Suprapubic skin (tissue), 4 donors: Measurements from ENCODE around the gene CLEC5A. TPM values are rescaled to one million over a fixed set of nuclear protein-coding genes. Genes with fewer than 3 reads are reported as not detected.

Experiments
- DNase-seq, 2 donors: peaks; one replicate each; pipeline ENCODE4 v3.0.0-alpha.2; 2019; ENCODE audit warnings: low spot score in 2 of 2
- H3K27ac ChIP-seq: fragments of 200-600 bp; sonication (generic); one replicate; pipeline ENCODE4 v1.5.1; 2019
- H3K27me3 ChIP-seq: fragments of 200-600 bp; sonication (generic); one replicate; pipeline ENCODE4 v1.5.1; 2019
- H3K36me3 ChIP-seq: fragments of 200-600 bp; sonication (generic); one replicate; pipeline ENCODE4 v1.5.1; 2019
- H3K4me1 ChIP-seq: fragments of 200-600 bp; sonication (generic); one replicate; pipeline ENCODE4 v1.5.1; 2019
- H3K4me3 ChIP-seq: fragments of 200-600 bp; sonication (generic); one replicate; pipeline ENCODE4 v1.5.1; 2019; ENCODE audit warnings: mild to moderate bottlenecking
- H3K9me3 ChIP-seq: fragments of 200-600 bp; sonication (generic); one replicate; pipeline ENCODE4 v1.5.1; 2019
- CTCF ChIP-seq, 2 donors: fragments of 200-600 bp in 1 of 2; fragments of 450-650 bp in 1 of 2; sonication (generic) in 1 of 2; IDR thresholded peaks; one replicate each; pipeline ENCODE4 v1.5.1; 2016 to 2019; ENCODE audit warnings: antibody characterized with exemption in 2 of 2, mild to moderate bottlenecking in 1 of 2, moderate library complexity in 1 of 2
- EP300 ChIP-seq: sonication (generic); formaldehyde crosslinking; IDR thresholded peaks from one replicate; pipeline ENCODE4 v1.6.1; 2017; ENCODE audit warnings: antibody characterized with exemption
- POLR2A ChIP-seq, 2 donors: fragments of 450-650 bp; IDR thresholded peaks; one replicate each; pipeline ENCODE4 v1.6.1; 2017; ENCODE audit warnings: antibody characterized with exemption in 2 of 2, mild to moderate bottlenecking in 2 of 2, moderate library complexity in 2 of 2
- POLR2AphosphoS5 ChIP-seq, 3 donors: sonication (generic); formaldehyde crosslinking; IDR thresholded peaks; one replicate each; pipeline ENCODE4 v1.6.1; 2017; ENCODE audit warnings: antibody characterized with exemption in 3 of 3
- WGBS: methylation state at CpG from one replicate; pipeline ENCODE4 v1.1.5; 2018; 5-methylcytosine and 5-hydroxymethylcytosine counted together
- total RNA-seq, 4 donors: library from RNA; depleted of rRNA; stranded (reverse); fragments of >200 nt; gene quantifications; one replicate each; pipeline ENCODE4 v1.1.0, GENCODE V29; 2016

CLEC5A gene
- total RNA-seq, 4 donors from 2014 or later, result 2.2 to 5.4 (median 3.9) TPM

GRCh38 chr7:141949911-141950310 lies 3.1 kb upstream of the CLEC5A start:
- H3K36me3 ChIP-seq, result no peaks in the 10 kb centered on the region
- H3K4me3 ChIP-seq, result no peak overlapping the region
- no peaks in the 10 kb centered on the region for H3K4me1 ChIP-seq
- TF ChIP-seq CTCF (IDR thresholded peaks at IDR 0.05), result no peak
- no peak for TF ChIP-seq EP300
- TF ChIP-seq POLR2AphosphoS5 (IDR thresholded peaks at IDR 0.05), result no peak
- TF ChIP-seq POLR2A (IDR thresholded peaks at IDR 0.05), result no peak
- H3K9me3 ChIP-seq, result no peaks in the 10 kb centered on the region
- no peaks in the 10 kb centered on the region for H3K27me3 ChIP-seq
- DNase-seq, result no peak
- no peak overlapping the region for H3K27ac ChIP-seq
- 79% methylated on average over 3 of the region's 3 CpGs for WGBS

- TF ChIP-seq CTCF (IDR thresholded peaks at IDR 0.05), result no peak
- TF ChIP-seq EP300, result no peak
- no peak for TF ChIP-seq POLR2A (IDR thresholded peaks at IDR 0.05)
- TF ChIP-seq POLR2AphosphoS5 (IDR thresholded peaks at IDR 0.05), result no peak
- Histone ChIP-seq H3K27me3 (no peaks in the 10 kb centered on the region), H3K4me1 (no peaks in the 10 kb centered on the region), H3K27ac (no peak overlapping the region), H3K36me3 (no peaks in the 10 kb centered on the region), H3K4me3 (no peak overlapping the region), H3K9me3 (no peaks in the 10 kb centered on the region)
- no peak for DNase-seq
- 66% methylated on average over 2 of the region's 2 CpGs for WGBS
Observed at GRCh38 chr7:141949451-141949850, 2.7 kb upstream of the CLEC5A start.

- H3K4me3 ChIP-seq, result no peak overlapping the region
- H3K9me3 ChIP-seq, result no peaks in the 10 kb centered on the region
- no peak for DNase-seq
- no peaks in the 10 kb centered on the region for H3K4me1 ChIP-seq
- no peak overlapping the region for H3K27ac ChIP-seq
- WGBS, result 78% methylated on average over 2 of the region's 2 CpGs
- no peaks in the 10 kb centered on the region for H3K36me3 ChIP-seq
- H3K27me3 ChIP-seq, result no peaks in the 10 kb centered on the region
- TF ChIP-seq POLR2A (IDR thresholded peaks at IDR 0.05), result no peak
Observed at GRCh38 chr7:141949021-141949420, 2.2 kb upstream of the CLEC5A start.

DNA sequence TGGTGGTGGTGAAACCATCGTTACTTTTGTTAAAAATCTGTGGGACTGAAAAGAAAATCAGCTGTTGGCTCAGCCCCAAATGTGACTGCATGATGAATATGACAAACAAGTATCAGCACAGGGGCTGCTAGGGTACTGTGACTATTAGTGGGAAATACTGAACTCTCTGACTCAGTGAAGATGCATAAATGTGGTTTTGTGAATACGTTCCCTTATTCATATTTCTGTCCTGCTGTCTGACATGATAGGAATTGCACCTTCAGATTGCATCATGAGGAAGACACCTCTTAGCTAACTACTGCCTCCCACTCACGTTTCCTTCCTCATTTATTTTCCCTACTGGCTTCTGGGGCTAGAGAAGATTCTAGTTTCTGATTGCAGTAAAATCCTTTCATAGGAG lies 1.4 kb downstream of the CLEC5A start:
- Histone ChIP-seq H3K9me3 (peaks cover 6% of the 10 kb centered on the region), H3K4me1 (no peaks in the 10 kb centered on the region), H3K4me3 (no peak overlapping the region), H3K36me3 (no peaks in the 10 kb centered on the region), H3K27ac (no peak overlapping the region), H3K27me3 (no peaks in the 10 kb centered on the region)
- no peak for DNase-seq
- no peak for TF ChIP-seq CTCF (IDR thresholded peaks at IDR 0.05)
- TF ChIP-seq EP300, result no peak
- no peak for TF ChIP-seq POLR2A (IDR thresholded peaks at IDR 0.05)
- TF ChIP-seq POLR2AphosphoS5 (IDR thresholded peaks at IDR 0.05), result no peak
- WGBS, result 52% methylated on average over 3 of the region's 3 CpGs

DNA sequence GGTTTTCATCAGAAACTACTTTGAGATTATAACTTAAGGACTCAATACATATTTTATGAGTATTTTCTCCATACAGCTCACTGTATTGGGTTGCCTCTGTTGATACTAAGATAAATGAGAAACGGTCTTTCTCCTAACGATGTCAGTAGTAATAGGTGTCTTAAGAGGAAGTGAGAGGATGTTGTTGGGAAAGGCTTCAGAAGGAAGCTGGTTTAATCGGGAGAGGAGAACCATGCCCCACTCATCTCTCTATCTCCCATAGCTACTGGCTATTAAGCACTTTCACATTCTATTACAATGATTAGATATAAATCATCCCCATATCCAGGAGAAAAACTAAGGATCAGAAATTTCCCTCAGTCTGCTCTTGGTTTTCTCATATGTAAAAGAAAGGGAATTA lies 2.0 kb downstream of the CLEC5A start:
- Histone ChIP-seq H3K27me3 (no peaks in the 10 kb centered on the region), H3K27ac (no peak overlapping the region), H3K9me3 (peaks cover 6% of the 10 kb centered on the region), H3K4me3 (no peak overlapping the region), H3K36me3 (no peaks in the 10 kb centered on the region), H3K4me1 (no peaks in the 10 kb centered on the region)
- no peak for DNase-seq
- TF ChIP-seq EP300 (no peak), CTCF (IDR thresholded peaks at IDR 0.05) (no peak), POLR2AphosphoS5 (IDR thresholded peaks at IDR 0.05) (no peak), POLR2A (IDR thresholded peaks at IDR 0.05) (no peak)
- 80% methylated on average over 3 of the region's 3 CpGs for WGBS

GRCh38 chr7:141943846-141944245 lies 2.9 kb downstream of the CLEC5A start:
- Histone ChIP-seq H3K36me3 (no peaks in the 10 kb centered on the region), H3K27ac (no peak overlapping the region), H3K4me3 (no peak overlapping the region), H3K9me3 (peaks cover 6% of the 10 kb centered on the region), H3K27me3 (no peaks in the 10 kb centered on the region), H3K4me1 (no peaks in the 10 kb centered on the region)
- 67% methylated on average over 1 of the region's 1 CpG for WGBS
- DNase-seq, result no peak
- no peak for TF ChIP-seq POLR2AphosphoS5 (IDR thresholded peaks at IDR 0.05)
- no peak for TF ChIP-seq EP300
- no peak for TF ChIP-seq CTCF (IDR thresholded peaks at IDR 0.05)
- TF ChIP-seq POLR2A (IDR thresholded peaks at IDR 0.05), result no peak
